ENCODE results near the gene PRB3.

Gene PRB3

DNA sequence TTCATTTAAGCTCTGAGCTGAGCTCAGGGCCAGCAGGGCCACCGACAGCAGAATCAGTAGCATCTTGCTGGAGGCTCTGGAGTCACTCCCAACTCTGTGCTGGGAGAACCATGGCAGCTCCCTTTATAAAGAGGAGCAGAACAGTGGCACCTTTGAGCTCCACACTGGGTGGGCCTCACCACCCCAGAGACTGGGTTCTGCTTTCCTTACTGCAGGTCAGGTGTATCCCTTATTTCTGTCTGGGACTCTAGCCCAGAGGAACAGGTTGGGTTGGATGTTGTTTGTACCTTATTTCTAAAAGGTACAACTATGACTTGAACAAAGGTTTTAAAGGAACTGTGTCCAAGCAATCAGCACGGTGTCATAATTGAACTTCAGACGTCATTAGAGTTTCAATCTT, at the start of gene PRB3:
Gene PRB3, minus strand, starts transcription at position 101 of the 400 bp plus-strand sequence. Its CDS starts 38 bp downstream, at position 63.
- DNase-seq, result no peak

DNA sequence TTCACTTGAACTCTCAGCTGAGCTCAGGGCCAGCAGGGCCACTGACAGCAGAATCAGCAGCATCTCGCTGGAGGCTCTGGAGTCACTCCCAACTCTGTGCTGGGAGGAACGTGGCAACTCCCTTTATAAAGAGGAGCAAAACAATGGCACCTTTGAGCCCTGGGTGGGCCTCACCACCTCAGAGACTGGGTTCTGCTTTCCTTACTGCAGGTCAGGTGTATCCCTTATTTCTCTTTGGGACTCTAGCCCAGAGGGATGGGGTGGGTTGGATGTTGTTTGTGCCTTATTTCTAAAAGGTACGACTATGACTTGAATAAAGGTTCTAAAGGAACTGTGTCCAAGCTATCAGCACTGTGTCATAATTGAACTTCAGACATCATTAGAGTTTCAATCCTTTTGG, 40.8 kb upstream of the PRB3 start, which contains the start of gene PRB4:
Gene PRB4, minus strand, starts transcription at position 101 of the 400 bp plus-strand sequence. Its CDS starts 38 bp downstream, at position 63.
- DNase-seq, result no peak

DNA sequence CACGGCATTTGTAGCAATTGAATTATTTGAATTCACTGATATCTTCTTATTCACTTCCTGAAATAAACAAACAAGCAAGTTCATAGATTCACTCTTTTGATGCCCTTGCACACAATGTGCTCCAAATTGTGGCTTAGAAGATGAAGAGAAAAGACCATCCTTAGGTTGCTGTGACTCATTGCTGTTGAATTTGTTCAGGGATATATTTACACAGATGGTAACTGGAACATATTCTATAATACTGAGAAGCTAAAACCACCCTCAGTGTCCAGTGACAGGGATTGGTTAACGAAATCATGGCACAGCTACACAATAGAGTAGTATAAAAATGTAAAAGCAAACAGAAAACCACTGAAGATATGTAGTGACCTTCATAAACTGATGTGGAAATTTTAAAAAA, 37.6 kb upstream of the PRB3 start:
- no peak for DNase-seq

DNA sequence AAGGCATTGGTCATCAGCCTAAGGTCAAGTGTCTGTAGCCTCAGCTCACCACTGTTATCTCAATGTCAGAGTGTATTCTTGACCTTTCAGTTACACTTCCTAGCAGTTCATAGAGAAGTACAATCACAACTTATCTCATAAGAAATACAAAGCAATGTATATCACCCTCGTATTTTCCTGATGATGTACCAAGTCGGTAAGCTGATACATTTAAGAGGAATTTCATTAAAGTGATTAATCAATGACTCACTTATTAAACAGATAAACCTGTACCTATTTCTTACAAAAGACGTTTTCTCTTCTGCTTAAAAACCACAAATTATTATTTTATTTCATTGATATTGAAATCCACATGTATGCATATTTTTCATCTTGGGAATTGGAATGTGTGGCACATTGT, 3.9 kb upstream of the PRB3 start:
- DNase-seq, result no peak

DNA sequence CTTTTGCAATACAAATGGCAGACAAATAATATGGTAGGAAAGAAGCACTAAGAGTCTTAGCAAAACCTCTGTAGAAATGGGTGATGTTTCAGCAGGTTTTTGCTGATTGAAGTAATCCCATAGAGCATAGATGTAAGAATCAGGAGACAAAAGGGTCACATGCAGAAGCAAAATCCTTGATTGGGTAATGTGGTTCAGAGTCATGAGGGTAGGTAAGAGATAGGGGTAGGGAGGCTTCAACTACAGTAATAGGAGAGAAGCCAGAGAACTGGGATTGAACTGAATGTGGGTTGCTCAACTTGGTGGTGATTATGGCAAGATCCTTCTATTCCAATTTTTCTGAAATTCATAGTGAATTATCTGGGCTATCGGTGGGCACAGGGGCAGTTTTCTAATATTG, 5.0 kb downstream of the PRB3 start:
- DNase-seq, result no peak

DNA sequence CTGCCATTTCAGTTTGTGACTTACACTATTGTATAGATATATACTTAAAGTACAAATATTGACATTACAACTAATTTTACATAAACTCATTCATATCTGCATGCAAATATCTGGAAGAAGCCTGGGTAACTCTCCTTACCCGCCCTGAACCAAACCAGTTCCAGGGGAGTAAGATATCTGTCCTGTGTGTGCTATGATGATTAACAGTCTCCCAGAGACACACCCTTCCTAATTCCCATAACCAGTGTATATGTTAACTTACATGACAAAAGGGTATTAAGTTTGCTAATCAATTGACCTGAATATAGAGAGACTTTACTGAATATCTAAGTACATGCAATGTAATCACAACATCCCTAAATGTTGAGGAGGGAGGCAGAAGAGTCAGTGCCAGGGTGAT, 23.0 kb downstream of the PRB3 start:
- DNase-seq, result no peak

DNA sequence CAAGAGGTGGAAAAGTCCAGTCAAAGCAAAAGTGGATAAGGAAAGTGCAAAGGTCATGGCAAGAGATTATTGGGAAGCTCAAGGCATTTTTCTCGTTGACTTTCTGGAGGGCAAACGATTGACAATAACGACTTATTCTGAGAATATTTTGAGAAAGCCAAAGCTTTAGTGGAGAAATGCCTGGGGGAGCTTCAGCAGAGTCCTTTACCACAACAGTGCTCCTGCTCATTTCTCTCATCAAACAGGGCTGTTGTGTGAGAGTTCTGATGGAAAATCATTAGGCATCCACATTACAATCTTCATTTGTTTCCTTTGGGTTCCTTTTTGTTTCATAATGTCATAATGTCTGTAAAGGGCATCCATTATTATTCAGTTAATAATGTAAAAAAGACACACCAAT, 26.9 kb downstream of the PRB3 start:
- no peak for DNase-seq

DNA sequence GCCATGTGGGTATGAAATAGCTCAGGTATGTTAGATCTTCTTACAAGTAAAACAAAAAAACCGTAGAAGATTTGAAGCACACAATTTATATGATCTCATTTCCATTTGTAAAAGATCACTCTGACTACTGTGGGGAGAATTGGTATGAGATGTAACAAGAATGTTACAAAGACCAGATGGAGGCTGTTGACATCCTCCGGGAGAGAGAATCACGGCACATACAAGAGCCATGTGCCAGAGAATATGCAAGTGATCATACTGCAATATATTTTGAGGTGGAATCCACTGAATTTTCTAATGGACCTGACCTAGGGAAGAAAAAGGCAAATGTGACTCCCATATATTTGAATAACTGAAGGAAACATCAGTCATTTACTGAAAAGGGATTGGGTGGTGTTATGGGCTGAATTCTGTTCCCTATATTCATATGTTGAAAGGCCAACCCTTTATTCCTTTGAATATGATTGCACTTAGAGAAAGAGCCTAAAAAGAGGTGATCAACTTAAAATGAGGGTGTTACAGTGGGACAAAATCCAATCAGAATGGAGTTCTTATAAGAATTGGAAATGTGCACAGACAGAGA, 29.1 kb downstream of the PRB3 start:
- DNase-seq, result no peak

DNA sequence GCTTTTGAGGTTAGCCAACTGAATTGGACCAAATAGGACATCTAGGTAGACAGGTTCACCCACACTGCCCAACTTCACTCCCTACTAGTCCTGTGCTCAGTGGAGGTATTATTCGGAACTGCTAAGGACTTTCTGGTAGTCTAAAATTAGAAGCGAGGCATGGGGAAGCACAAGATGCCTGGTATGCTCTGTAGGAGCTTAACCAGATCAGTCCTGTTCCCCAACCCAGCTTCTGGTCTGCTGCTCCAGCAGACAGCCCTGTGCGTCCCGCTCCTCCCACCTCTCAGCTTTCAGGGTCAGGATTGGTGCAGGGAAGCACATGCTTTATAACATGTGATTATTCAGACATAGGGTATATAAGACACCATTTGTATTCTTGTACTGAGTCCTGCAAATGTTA, 31.2 kb downstream of the PRB3 start:
- no peak for DNase-seq

DNA sequence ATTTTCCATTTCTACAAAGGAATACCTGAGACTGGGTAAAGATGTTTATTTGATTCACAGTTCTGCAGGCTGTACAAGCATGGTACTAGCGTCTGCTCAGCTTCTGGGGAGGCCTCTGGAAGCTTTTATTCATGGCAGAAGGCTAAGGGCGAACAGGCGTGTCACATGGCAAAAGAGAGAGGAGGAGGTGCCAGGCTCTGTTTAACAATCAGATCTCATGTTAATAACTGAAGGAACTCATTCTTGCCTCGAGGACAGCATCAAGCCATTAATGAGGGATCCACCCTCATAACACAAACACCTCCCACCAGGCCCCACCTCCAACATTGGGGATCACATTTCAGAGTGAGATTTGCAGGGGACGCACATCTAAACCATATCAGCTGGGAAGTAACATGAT, 36.0 kb downstream of the PRB3 start:
- no peak for DNase-seq

DNA sequence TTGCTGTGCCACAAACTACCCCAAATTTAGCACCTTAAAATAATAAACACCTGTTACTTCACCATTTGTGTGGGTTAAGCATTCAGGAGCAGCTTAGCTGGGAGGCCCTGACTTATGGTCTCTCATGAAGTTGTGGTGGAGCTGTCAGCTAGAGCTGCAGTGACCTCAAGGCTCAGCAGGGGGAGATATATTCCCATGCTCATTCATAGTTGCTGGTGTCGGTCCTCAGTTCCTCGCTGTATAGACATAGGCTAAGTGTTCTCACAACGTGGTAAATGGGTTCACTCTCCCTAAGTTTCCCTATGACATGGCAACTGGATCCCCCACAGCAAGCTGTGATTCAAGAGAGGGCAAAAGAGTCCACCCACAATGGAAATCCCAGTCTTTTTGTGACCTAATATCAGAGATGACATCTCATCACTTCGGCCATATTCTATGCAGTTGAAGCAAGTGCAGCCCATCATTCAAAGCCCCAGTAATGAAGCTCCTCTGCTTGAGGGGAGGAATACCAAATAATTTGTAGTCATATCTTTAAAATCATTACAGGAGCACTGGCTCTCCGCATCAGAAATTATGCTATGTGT, 41.1 kb downstream of the PRB3 start:
- DNase-seq, result no peak

DNA sequence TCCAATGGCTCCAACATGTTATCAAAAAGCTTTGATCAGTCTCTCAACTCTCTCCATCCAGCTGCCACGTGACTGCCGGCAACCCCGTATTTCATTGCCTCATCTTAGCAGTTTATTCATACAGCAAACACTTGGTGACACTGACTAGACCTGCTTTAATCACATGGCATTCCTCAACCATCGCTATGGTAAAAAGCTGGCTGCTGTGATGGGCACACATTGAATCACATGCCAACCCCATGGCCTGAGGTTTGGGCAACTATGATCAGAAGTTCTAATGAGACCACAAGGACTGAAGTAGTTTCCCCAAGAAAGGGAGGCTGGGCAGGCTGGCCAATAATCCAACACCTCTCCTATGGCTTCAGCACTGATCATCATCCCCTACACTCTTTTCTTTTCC, 42.1 kb downstream of the PRB3 start:
- no peak for DNase-seq
